Cardiac fibroblast (primary cell): ENCODE data around the gene EMC10.

Source experiments
- DNase-seq, 2 donors: peaks; one replicate each; pipeline versions ENCODE4 v3.0.0 to v3.0.0-alpha.2; 2010; ENCODE audit warnings: low read depth in 2 of 2
- H3K4me3 ChIP-seq, 2 donors: replicated peaks in 1 of 2; 1 replicate in 1 of 2; 2 replicates in 1 of 2; pipeline ENCODE4 v1.5.1; 2011; ENCODE audit warnings: low read depth in 2 of 2, low read length in 2 of 2, mild to moderate bottlenecking in 2 of 2, moderate library complexity in 1 of 2
- TF ChIP-seq, protein P1 (sequence below): IDR thresholded peaks from one replicate; pipeline ENCODE4 v1.5.1; 2011; ENCODE audit warnings: low read depth, mild to moderate bottlenecking, low read length, inconsistent platforms

EMC10 gene

GRCh38 chr19:50476224-50476906 is at the start of gene EMC10, which contains the start of gene GARIN5A:
Gene EMC10, plus strand, starts transcription at chr19:50476507. Its CDS starts 38 bp downstream, at chr19:50476545.
Gene GARIN5A, minus strand, starts transcription at chr19:50476848. Its CDS starts 460 bp downstream, at chr19:50476388.
- peak; percentile 95 to 96 for DNase-seq
- peak within 1 kb of the TSS; percentile 90 to 92 for H3K4me3 ChIP-seq
- TF ChIP-seq, protein P1, sequence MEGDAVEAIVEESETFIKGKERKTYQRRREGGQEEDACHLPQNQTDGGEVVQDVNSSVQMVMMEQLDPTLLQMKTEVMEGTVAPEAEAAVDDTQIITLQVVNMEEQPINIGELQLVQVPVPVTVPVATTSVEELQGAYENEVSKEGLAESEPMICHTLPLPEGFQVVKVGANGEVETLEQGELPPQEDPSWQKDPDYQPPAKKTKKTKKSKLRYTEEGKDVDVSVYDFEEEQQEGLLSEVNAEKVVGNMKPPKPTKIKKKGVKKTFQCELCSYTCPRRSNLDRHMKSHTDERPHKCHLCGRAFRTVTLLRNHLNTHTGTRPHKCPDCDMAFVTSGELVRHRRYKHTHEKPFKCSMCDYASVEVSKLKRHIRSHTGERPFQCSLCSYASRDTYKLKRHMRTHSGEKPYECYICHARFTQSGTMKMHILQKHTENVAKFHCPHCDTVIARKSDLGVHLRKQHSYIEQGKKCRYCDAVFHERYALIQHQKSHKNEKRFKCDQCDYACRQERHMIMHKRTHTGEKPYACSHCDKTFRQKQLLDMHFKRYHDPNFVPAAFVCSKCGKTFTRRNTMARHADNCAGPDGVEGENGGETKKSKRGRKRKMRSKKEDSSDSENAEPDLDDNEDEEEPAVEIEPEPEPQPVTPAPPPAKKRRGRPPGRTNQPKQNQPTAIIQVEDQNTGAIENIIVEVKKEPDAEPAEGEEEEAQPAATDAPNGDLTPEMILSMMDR: no peak

DNA sequence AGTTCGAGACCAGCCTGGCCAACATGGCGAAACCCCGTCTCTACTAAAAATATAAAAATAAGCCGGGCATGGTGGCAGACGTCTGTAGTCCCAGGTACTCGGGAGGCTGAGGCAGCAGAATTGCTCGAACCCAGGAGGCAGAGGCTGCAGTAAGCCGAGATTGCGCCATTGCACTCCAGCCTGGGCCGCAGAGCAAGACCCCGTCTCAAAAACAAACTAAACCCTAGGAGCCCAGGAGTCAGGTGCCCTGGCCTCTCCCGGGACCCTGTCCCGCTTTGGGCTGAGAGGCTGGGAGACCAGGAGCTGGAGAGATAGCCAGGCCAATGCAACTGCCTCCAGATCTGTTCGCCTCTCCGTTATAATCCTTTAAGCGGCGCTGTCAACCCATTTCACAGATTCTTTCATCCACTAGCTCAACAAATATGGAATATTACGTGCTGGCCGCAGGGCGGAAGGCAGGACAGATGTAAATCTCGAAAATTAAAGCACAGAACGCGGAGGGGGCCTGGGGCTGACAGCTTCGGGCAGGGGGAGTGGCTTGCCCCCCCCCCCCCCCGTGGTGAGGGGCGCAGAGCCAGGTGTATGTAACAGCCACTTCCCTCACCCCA is 48.9 kb upstream of the EMC10 start:
- peak overlapping the region; percentile 18 to 30 for H3K4me3 ChIP-seq
- TF ChIP-seq, protein P1: no peak

DNA sequence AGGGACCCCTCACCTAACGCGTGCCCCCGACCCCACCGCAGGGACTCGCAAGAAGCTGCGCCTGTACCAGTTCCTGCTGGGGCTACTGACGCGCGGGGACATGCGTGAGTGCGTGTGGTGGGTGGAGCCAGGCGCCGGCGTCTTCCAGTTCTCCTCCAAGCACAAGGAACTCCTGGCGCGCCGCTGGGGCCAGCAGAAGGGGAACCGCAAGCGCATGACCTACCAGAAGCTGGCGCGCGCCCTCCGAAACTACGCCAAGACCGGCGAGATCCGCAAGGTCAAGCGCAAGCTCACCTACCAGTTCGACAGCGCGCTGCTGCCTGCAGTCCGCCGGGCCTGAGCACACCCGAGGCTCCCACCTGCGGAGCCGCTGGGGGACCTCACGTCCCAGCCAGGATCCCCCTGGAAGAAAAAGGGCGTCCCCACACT is 48.3 kb upstream of the EMC10 start:
- TF ChIP-seq, protein P1: no peak
- peak; percentile 64 to 93 for DNase-seq
- peak overlapping the region; percentile 18 to 30 for H3K4me3 ChIP-seq

More for the DNA sequence above, 48.9 kb upstream of the EMC10 start:
- no peak for DNase-seq

DNA sequence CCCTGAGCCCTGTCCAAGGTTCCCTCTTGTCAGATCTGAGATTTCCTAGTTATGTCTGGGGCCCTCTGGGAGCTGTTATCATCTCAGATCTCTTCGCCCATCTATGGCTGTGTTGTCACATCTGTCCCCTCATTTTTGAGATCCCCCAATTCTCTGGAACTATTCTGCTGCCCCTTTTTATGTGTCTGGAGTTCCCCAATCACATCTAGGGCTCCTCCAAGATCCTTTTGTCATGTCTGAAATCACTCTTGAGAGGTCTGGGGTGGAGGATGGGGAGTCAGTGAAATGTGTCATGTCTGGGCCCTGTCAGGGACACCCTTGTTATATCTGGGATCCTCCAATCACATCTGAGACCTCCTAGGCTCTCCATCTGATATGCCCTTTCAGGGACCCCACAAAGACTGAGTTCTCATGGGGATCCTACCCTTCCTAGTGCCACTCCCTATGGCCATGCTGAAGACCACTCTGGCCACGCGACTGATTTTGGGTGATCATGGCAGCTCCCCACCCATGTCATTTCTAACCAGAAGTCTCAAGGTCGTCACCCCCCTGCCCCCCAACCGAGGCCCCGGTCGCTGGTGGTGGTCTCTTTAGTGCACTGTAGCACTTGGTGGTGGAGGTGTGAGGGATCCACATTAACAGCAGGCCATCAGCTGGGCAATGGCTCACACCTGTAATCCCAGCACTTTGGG is 47.4 kb upstream of the EMC10 start:
- no peak for DNase-seq
- TF ChIP-seq, protein P1: no peak
- H3K4me3 ChIP-seq: no peak overlapping the region

DNA sequence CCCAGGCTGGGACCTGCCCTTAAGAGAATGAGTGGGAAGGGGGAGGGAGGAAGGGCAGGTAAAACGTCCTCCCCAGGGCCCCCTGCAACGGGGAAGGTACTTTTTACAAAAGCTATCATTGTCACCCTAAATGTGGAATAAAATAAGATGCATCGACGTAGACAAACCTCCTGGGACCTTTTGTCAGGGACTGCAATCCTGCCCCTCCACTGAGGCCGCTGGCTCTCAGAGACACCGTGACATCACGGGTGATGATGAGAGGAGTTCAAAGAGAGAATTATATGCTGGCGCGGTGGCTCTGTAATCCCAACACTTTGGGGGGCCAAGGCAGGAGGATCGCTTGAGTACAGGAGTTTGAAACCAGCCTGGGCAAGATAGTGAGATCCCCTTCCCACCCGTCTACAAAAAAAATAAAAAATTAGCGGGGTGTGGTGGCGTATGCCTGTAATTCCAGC is 45.4 kb upstream of the EMC10 start:
- DNase-seq: no peak

GRCh38 chr19:50431343-50432220 is 44.7 kb upstream of the EMC10 start:
- peak overlapping the region; percentile 48 to 52 for H3K4me3 ChIP-seq
- TF ChIP-seq, protein P1: no peak
- DNase-seq: peak; percentile 66 to 72

More for the DNA sequence above, 45.4 kb upstream of the EMC10 start:
- peak overlapping the region; percentile 48 to 52 for H3K4me3 ChIP-seq
- TF ChIP-seq, protein P1: no peak
